Hepatocyte (in vitro differentiated cells): Measurements from ENCODE around the gene AANAT.

ENCODE experiments used
- CTCF ChIP-seq: fragments of 200-600 bp; sonication (generic); IDR thresholded peaks from 2 replicates; pipeline ENCODE4 v1.5.1; 2016; ENCODE audit warnings: antibody characterized with exemption, mild to moderate bottlenecking; ENCODE audit not compliant: poor library complexity
- EZH2 ChIP-seq: fragments of 200-600 bp; sonication (generic); IDR thresholded peaks from 2 replicates; pipeline ENCODE4 v1.6.1; 2016; ENCODE audit warnings: antibody characterized with exemption, mild to moderate bottlenecking, borderline replicate concordance
- EZH2phosphoT487 ChIP-seq: fragments of 200-600 bp; sonication (generic); IDR thresholded peaks from one replicate; pipeline ENCODE4 v1.6.1; 2018; ENCODE audit warnings: antibody characterized with exemption, mild to moderate bottlenecking, low read depth, moderate library complexity; ENCODE audit not compliant: unreplicated experiment, severe bottlenecking

DNA sequence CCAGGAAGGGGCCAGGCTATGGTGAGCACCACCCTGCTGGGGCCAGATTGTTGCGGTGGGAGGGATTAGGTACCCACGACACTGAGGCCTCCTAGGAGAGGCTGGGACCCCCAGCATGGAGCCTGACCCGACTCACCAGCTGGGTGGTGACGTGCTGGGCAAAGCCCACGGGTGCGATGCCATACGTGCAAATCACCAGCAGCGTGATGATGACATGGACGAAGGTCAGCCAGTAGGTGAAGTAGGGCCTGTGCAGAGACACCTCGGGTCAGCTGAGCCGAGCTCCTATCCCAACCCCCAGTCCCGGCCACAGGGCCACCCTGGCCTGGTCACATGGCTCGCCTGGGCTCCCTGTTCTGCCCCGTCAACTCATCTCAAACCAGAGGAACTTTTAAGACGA, 7.5 kb downstream of the AANAT start:
- TF ChIP-seq CTCF = no peak
- TF ChIP-seq EZH2 = no peak
- no peak for TF ChIP-seq EZH2phosphoT487
